Mucosa of descending colon (tissue), 3 donors: ENCODE results near the gene SPATA16. TPM values are rescaled to one million over a fixed set of nuclear protein-coding genes. Genes with fewer than 3 reads are reported as not detected.

Experiments used
- ATAC-seq: fragments of 200-7000 bp; cut with Tn5 transposase; one replicate; pipeline ENCODE4 v1.9.1; 2020; ENCODE audit warnings: mild to moderate bottlenecking, moderate library complexity
- DNase-seq, 3 donors: peaks; one replicate each; pipeline ENCODE4 v3.0.0-alpha.2; 2020
- H3K36me3 ChIP-seq: fragments of 200-600 bp; one replicate; pipeline ENCODE4 v1.8.0; 2021; ENCODE audit warnings: low read depth, mild to moderate bottlenecking
- H3K4me1 ChIP-seq: fragments of 200-600 bp; one replicate; pipeline ENCODE4 v1.8.0; 2021; ENCODE audit warnings: low read depth, mild to moderate bottlenecking
- H3K4me3 ChIP-seq: fragments of 200-600 bp; one replicate; pipeline ENCODE4 v1.8.0; 2021; ENCODE audit warnings: mild to moderate bottlenecking
- H3K9me3 ChIP-seq: fragments of 200-600 bp; one replicate; pipeline ENCODE4 v1.8.0; 2021; ENCODE audit warnings: mild to moderate bottlenecking
- CTCF ChIP-seq: fragments of 200-600 bp; IDR thresholded peaks from one replicate; pipeline ENCODE4 v1.8.0; 2022; ENCODE audit warnings: antibody characterized with exemption, mild to moderate bottlenecking
- intact Hi-C, 2 donors: fragments of 100-400 bp; cut with DNase I in 1 of 2; cut with micrococcal nuclease in 1 of 2; formaldehyde crosslinking; loops; one replicate each; pipeline versions ENCODE4 v1.11.0 to v1.11.1; 2022; cut with DNase I, micrococcal nuclease
- total RNA-seq, 3 donors: library from RNA; stranded (reverse); fragmentation: NEBNext Ultra II Directional in 2 of 3; extraction: Animal tissue kit (Norgen Biotek cat#: 25700) in 2 of 3; gene quantifications; one replicate each; pipeline versions ENCODE4 v1.2.1 to v1.2.4, GENCODE V29; 2021 to 2023
- donor health status: DM: no; HTN: no; CAD: no; lungs with moderate emphysema.
- donor health status: DM: no; HTN: no; CAD: no.
- donor health status: DM: no; HTN: yes; CAD: no.

The SPATA16 gene
- total RNA-seq, 3 donors from 2014 or later: not detected

GRCh38 chr3:172981407-172981983 lies 159.5 kb downstream of the SPATA16 start:
- TF ChIP-seq CTCF: no peak
- DNase-seq: no peak
- Histone ChIP-seq H3K36me3 (no peaks in the 10 kb centered on the region), H3K4me1 (no peaks in the 10 kb centered on the region), H3K4me3 (no peak overlapping the region), H3K9me3 (no peaks in the 10 kb centered on the region)
- ATAC-seq: no peak
- intact Hi-C loops: no loop called here

- no peaks in the 10 kb centered on the region for H3K36me3 ChIP-seq
- DNase-seq (no peak), ATAC-seq (no peak)
- H3K9me3 ChIP-seq: no peaks in the 10 kb centered on the region
- no peaks in the 10 kb centered on the region for H3K4me1 ChIP-seq
- intact Hi-C loops: no loop called here
- TF ChIP-seq CTCF: no peak
- no peak overlapping the region for H3K4me3 ChIP-seq
These were observed 160.2 kb downstream of the SPATA16 start for GRCh38 chr3:172980849-172981248.

- no peak for TF ChIP-seq CTCF
- Histone ChIP-seq H3K9me3 (no peaks in the 10 kb centered on the region), H3K4me1 (no peaks in the 10 kb centered on the region), H3K36me3 (no peaks in the 10 kb centered on the region), H3K4me3 (no peak overlapping the region)
- ATAC-seq (no peak), DNase-seq (no peak)
- intact Hi-C loops: no loop called here
These were observed 163.3 kb downstream of the SPATA16 start for GRCh38 chr3:172977696-172978095.

GRCh38 chr3:172974969-172975368 lies 166.1 kb downstream of the SPATA16 start:
- no peak for TF ChIP-seq CTCF
- DNase-seq (no peak), ATAC-seq (no peak)
- H3K36me3 ChIP-seq: no peaks in the 10 kb centered on the region
- no peaks in the 10 kb centered on the region for H3K4me1 ChIP-seq
- intact Hi-C loops: no loop called here
- H3K4me3 ChIP-seq: no peak overlapping the region
- H3K9me3 ChIP-seq: no peaks in the 10 kb centered on the region

GRCh38 chr3:172973799-172974198 lies 167.2 kb downstream of the SPATA16 start:
- no peaks in the 10 kb centered on the region for H3K9me3 ChIP-seq
- no peaks in the 10 kb centered on the region for H3K4me1 ChIP-seq
- DNase-seq (no peak), ATAC-seq (no peak)
- H3K36me3 ChIP-seq: no peaks in the 10 kb centered on the region
- no peak overlapping the region for H3K4me3 ChIP-seq
- intact Hi-C loops: no loop called here
- no peak for TF ChIP-seq CTCF

GRCh38 chr3:172972717-172973116 lies 168.3 kb downstream of the SPATA16 start:
- no peak for ATAC-seq
- Histone ChIP-seq H3K36me3 (no peaks in the 10 kb centered on the region), H3K4me1 (no peaks in the 10 kb centered on the region), H3K4me3 (no peak overlapping the region), H3K9me3 (no peaks in the 10 kb centered on the region)
- no peak for TF ChIP-seq CTCF
- DNase-seq: no peak
- intact Hi-C loops: no loop called here
